Stimulated activated CD4-positive, alpha-beta T cell treated with anti-CD3 and anti-CD28 coated beads, Interleukin-15, amount 100 ng/mL, for 1 hour (primary cell): ENCODE data around the gene CECR2.
"Not testable (repeated sequence)": the region's sequence is repeated elsewhere in the genome, so short reads cannot be mapped to it uniquely, and the experiment has no call there.

Experiments
- DNase-seq, 2 donors: peaks; one replicate each; pipeline ENCODE4 v3.0.0-alpha.2; 2020; ENCODE audit warnings: low read depth in 1 of 2, low spot score in 1 of 2

Gene CECR2

GRCh38 chr22:17501679-17502285, 132.5 kb downstream of the CECR2 start:
- DNase-seq = no peak

GRCh38 chr22:17508110-17508509, 138.8 kb downstream of the CECR2 start:
- no peak for DNase-seq

GRCh38 chr22:17512960-17513359, 143.7 kb downstream of the CECR2 start:
- DNase-seq = no peak

GRCh38 chr22:17513612-17514011, 144.4 kb downstream of the CECR2 start:
- no peak for DNase-seq

- no peak for DNase-seq
Observed at GRCh38 chr22:17514084-17514483, 144.8 kb downstream of the CECR2 start.

GRCh38 chr22:17518406-17518805, 149.1 kb downstream of the CECR2 start:
- DNase-seq = no peak

- not testable (repeated sequence) for DNase-seq
Observed at GRCh38 chr22:17521971-17522370, 152.7 kb downstream of the CECR2 start.

GRCh38 chr22:17523925-17524324, 154.7 kb downstream of the CECR2 start:
- DNase-seq = no peak

- DNase-seq = no peak
Observed at GRCh38 chr22:17536269-17536668, 167.0 kb downstream of the CECR2 start.

GRCh38 chr22:17537155-17537554, 167.9 kb downstream of the CECR2 start:
- no peak for DNase-seq

GRCh38 chr22:17540481-17540880, 171.2 kb downstream of the CECR2 start:
- no peak for DNase-seq

- no peak for DNase-seq
Observed at GRCh38 chr22:17541476-17541875, 172.2 kb downstream of the CECR2 start.

- DNase-seq = no peak
Observed at GRCh38 chr22:17542452-17542851, 173.2 kb downstream of the CECR2 start.

- DNase-seq = no peak
Observed at GRCh38 chr22:17548010-17548755, 178.9 kb downstream of the CECR2 start.

GRCh38 chr22:17548756-17549035, 179.4 kb downstream of the CECR2 start:
- DNase-seq = no peak

GRCh38 chr22:17549183-17549582, 179.9 kb downstream of the CECR2 start:
- DNase-seq = no peak

GRCh38 chr22:17549655-17550054, 180.4 kb downstream of the CECR2 start:
- DNase-seq = no peak

- no peak for DNase-seq
Observed at GRCh38 chr22:17552737-17553136, 183.5 kb downstream of the CECR2 start.

- DNase-seq = no peak
Observed at GRCh38 chr22:17554814-17555213, 185.6 kb downstream of the CECR2 start.

GRCh38 chr22:17559188-17559587, 189.9 kb downstream of the CECR2 start:
- no peak for DNase-seq

- no peak for DNase-seq
Observed at GRCh38 chr22:17562906-17563870, 193.9 kb downstream of the CECR2 start, which contains the start of gene SLC25A18. Gene SLC25A18 (plus strand): TSS chr22:17563498. CDS start chr22:17579945, 16,447 bp downstream.

GRCh38 chr22:17563936-17564391, 194.7 kb downstream of the CECR2 start:
- no peak for DNase-seq
